Kidney epithelial cell (primary cell): ENCODE measurements around the gene IL36B. TPM values are rescaled to one million over a fixed set of nuclear protein-coding genes. Genes with fewer than 3 reads are reported as not detected.

Experiments used
- DNase-seq: peaks from one replicate; pipeline ENCODE4 v3.0.0-alpha.2; 2010; ENCODE audit warnings: low read depth
- H3K27me3 ChIP-seq: 2 replicates; pipeline ENCODE4 v1.6.0; 2011; ENCODE audit warnings: low read length; ENCODE audit not compliant: control insufficient read depth, insufficient read depth
- H3K36me3 ChIP-seq: 2 replicates; pipeline ENCODE4 v1.5.1; 2011; ENCODE audit warnings: low read length; ENCODE audit not compliant: control insufficient read depth, insufficient read depth
- H3K4me3 ChIP-seq: 2 replicates; pipeline ENCODE4 v1.5.1; 2011; ENCODE audit warnings: low read depth, mild to moderate bottlenecking, control low read depth, low read length
- total RNA-seq: library from RNA; depleted of rRNA; stranded (reverse); fragments of >200 nt; gene quantifications from 2 replicates; pipeline ENCODE4 v1.2.3, GENCODE V29; 2015
- TF ChIP-seq, protein P1 (sequence below): IDR thresholded peaks from 2 replicates; pipeline ENCODE4 v1.5.1; 2011; ENCODE audit warnings: mild to moderate bottlenecking, moderate library complexity, low read length, control low read depth, inconsistent platforms; ENCODE audit not compliant: insufficient read depth, poor library complexity, severe bottlenecking

IL36B gene
- total RNA-seq, 1 donor from 2014 or later = not detected

GRCh38 chr2:113092864-113093612, 40.4 kb upstream of the IL36B start:
- no peak for DNase-seq
- H3K27me3 ChIP-seq = peaks cover 8% of the 10 kb centered on the region
- TF ChIP-seq, protein P1, sequence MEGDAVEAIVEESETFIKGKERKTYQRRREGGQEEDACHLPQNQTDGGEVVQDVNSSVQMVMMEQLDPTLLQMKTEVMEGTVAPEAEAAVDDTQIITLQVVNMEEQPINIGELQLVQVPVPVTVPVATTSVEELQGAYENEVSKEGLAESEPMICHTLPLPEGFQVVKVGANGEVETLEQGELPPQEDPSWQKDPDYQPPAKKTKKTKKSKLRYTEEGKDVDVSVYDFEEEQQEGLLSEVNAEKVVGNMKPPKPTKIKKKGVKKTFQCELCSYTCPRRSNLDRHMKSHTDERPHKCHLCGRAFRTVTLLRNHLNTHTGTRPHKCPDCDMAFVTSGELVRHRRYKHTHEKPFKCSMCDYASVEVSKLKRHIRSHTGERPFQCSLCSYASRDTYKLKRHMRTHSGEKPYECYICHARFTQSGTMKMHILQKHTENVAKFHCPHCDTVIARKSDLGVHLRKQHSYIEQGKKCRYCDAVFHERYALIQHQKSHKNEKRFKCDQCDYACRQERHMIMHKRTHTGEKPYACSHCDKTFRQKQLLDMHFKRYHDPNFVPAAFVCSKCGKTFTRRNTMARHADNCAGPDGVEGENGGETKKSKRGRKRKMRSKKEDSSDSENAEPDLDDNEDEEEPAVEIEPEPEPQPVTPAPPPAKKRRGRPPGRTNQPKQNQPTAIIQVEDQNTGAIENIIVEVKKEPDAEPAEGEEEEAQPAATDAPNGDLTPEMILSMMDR = no peak
- no peaks in the 10 kb centered on the region for H3K36me3 ChIP-seq
- no peak overlapping the region for H3K4me3 ChIP-seq

- H3K27me3 ChIP-seq = peaks cover 8% of the 10 kb centered on the region
- no peaks in the 10 kb centered on the region for H3K36me3 ChIP-seq
- no peak overlapping the region for H3K4me3 ChIP-seq
- no peak for DNase-seq
- TF ChIP-seq, protein P1 = no peak
These were observed 38.7 kb upstream of the IL36B start for GRCh38 chr2:113091231-113091896.

DNA sequence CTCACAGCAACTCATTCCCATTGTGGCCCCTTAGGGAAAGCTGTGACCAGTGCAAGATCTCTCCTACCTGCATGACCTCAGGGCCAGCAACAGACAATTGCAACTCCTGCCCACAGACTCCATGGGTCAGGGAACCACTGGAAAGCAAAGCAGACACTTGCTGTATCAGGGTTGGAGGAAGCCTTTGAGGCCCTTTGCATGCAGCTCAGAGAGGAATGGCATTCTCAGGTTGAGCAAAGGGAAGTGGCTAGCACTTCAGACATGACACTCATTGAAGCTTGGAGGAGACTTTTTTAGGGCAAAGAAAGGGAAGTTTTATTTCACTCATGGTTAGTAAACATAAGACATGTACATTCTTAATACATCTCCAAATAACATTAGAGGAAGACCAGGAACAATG, 37.2 kb upstream of the IL36B start:
- Histone ChIP-seq H3K27me3 (peaks cover 8% of the 10 kb centered on the region), H3K36me3 (no peaks in the 10 kb centered on the region), H3K4me3 (no peak overlapping the region)
- TF ChIP-seq, protein P1 = no peak
- no peak for DNase-seq

GRCh38 chr2:113088213-113088992, 35.7 kb upstream of the IL36B start:
- Histone ChIP-seq H3K4me3 (no peak overlapping the region), H3K27me3 (peaks cover 8% of the 10 kb centered on the region), H3K36me3 (no peaks in the 10 kb centered on the region)
- TF ChIP-seq, protein P1 = no peak
- no peak for DNase-seq

DNA sequence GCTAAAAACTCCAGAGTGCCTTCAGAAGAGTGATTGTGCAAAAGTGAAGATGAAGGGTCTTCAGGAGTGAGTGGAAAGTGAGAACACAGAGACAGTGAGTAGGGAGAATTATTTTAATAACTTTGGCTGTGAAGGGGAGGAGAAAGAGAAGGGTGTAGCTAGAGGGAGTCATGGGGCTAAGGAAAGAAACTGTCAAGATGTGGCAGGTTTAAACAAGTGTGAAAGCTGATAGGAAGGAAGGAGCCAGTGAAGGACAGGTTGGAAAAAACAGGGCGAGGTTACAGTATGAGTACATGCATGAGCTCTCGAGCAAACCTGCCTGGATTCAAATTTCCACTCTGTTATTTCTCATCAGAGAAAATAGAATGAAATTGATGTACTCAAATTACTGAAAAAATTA, 32.9 kb upstream of the IL36B start:
- DNase-seq = no peak
- Histone ChIP-seq H3K27me3 (peaks cover 6% of the 10 kb centered on the region), H3K36me3 (no peaks in the 10 kb centered on the region), H3K4me3 (no peak overlapping the region)
- TF ChIP-seq, protein P1 = no peak
